HepG2 (cell line): ENCODE measurements around the gene ATG4B.
"Not testable (repeated sequence)": the region's sequence is repeated elsewhere in the genome, so short reads cannot be mapped to it uniquely, and the experiment has no call there.

ENCODE experiments used
- CTCF ChIP-seq: sonication (generic); formaldehyde crosslinking; IDR thresholded peaks from 2 replicates; pipeline ENCODE4 v1.5.0; 2020; ENCODE audit warnings: mild to moderate bottlenecking, missing genetic modification reagents, moderate library complexity
- EP300 ChIP-seq, 3 experiments: sonication (generic) in 1 of 3; formaldehyde crosslinking in 1 of 3; IDR thresholded peaks; 2 replicates each; pipeline versions ENCODE4 v1.5.1 to v1.6.1; 2011 to 2020; ENCODE audit warnings: low read depth in 2 of 3, low read length in 2 of 3, borderline replicate concordance in 1 of 3, improper control_type of control experiment in 1 of 3, mild to moderate bottlenecking in 1 of 3, missing genetic modification reagents in 1 of 3, moderate library complexity in 1 of 3
- MNT ChIP-seq: fragments of 450-650 bp; IDR thresholded peaks from 2 replicates; pipeline ENCODE4 v1.6.1; 2016
- MXD1 ChIP-seq: sonication (generic); formaldehyde crosslinking; IDR thresholded peaks from 2 replicates; pipeline ENCODE4 v1.4.0; 2020; ENCODE audit warnings: mild to moderate bottlenecking, missing genetic modification reagents
- NCOA2 ChIP-seq: sonication (generic); formaldehyde crosslinking; IDR thresholded peaks from 2 replicates; pipeline ENCODE4 v1.8.0; 2022; ENCODE audit warnings: inconsistent platforms
- PCBP1 ChIP-seq: fragments of 200-400 bp; formaldehyde crosslinking; IDR thresholded peaks from 2 replicates; pipeline ENCODE4 v1.6.1; 2017; ENCODE audit warnings: mild to moderate bottlenecking, low read depth, low read length, borderline replicate concordance
- PHF8 ChIP-seq: sonication (generic); formaldehyde crosslinking; IDR thresholded peaks from 2 replicates; pipeline ENCODE4 v1.5.0; 2020; ENCODE audit warnings: missing genetic modification reagents
- ZHX2 ChIP-seq, 2 experiments: sonication (generic) in 1 of 2; formaldehyde crosslinking in 1 of 2; IDR thresholded peaks; 2 replicates each; pipeline versions ENCODE4 v1.6.1 to v1.9.0; 2014 to 2022; ENCODE audit warnings: antibody characterized with exemption in 1 of 2, borderline replicate concordance in 1 of 2, inconsistent platforms in 1 of 2, low read depth in 1 of 2, missing genetic modification reagents in 1 of 2

GRCh38 chr2:241589863-241590262 lies 47.6 kb upstream of the ATG4B start:
- not testable (repeated sequence) for TF ChIP-seq NCOA2 (CRISPR knock-in tag); PHF8 (CRISPR knock-in tag); CTCF (CRISPR knock-in tag); MXD1; MNT; PCBP1; EP300 (IDR thresholded peaks at IDR 0.05; ENCODE audit: low read depth in 2 of 2, low read length in 2 of 2); EP300 (CRISPR knock-in tag; IDR thresholded peaks at IDR 0.05; ENCODE audit: borderline replicate concordance); ZHX2 (IDR thresholded peaks at IDR 0.05; ENCODE audit: low read depth); ZHX2 (CRISPR knock-in tag; IDR thresholded peaks at IDR 0.05; ENCODE audit: borderline replicate concordance)
